ENCODE data around the gene ITGA11. TPM values are rescaled to one million over a fixed set of nuclear protein-coding genes. Genes with fewer than 3 reads are reported as not detected.

Gene ITGA11
- total RNA-seq, 2 experiments from 2014 or later = 0.02 TPM; not detected in 1

GRCh38 chr15:68279779-68280753 lies 151.9 kb downstream of the ITGA11 start:
- Mint-ChIP-seq H3K27ac (peak overlapping the region; percentile 91), H3K4me1 (peaks cover 54% of the 10 kb centered on the region), H3K4me3 (peak overlapping the region; percentile 92), H3K9me3 (ENCODE audit: low read depth) (no peaks in the 10 kb centered on the region), H3K36me3 (peaks cover 16% of the 10 kb centered on the region), H3K27me3 (no peaks in the 10 kb centered on the region)
- no peak for DNase-seq
- ATAC-seq = no peak
- CTCF ChIA-PET = interaction anchor here (1.1 to 4.1 kb wide), 6 partner anchors 9 to 26 kb away, joined by 3 to 25 read pairs (median 5); no protein-coding TSS in a partner anchor

GRCh38 chr15:68278595-68279405 lies 153.2 kb downstream of the ITGA11 start:
- Mint-ChIP-seq H3K36me3 (peaks cover 8% of the 10 kb centered on the region), H3K27me3 (no peaks in the 10 kb centered on the region), H3K4me1 (peaks cover 48% of the 10 kb centered on the region), H3K9me3 (ENCODE audit: low read depth) (no peaks in the 10 kb centered on the region), H3K27ac (peak overlapping the region; percentile 91), H3K4me3 (peak overlapping the region; percentile 92)
- ATAC-seq = no peak
- CTCF ChIA-PET = interaction anchor here (1.9 to 4.1 kb wide), 2 partner anchors 26 to 27 kb away, joined by 6 to 25 read pairs; no protein-coding TSS in a partner anchor
- DNase-seq = no peak

GRCh38 chr15:68278345-68278594 lies 153.7 kb downstream of the ITGA11 start:
- Mint-ChIP-seq H3K27ac (peak overlapping the region; percentile 91), H3K4me1 (peaks cover 46% of the 10 kb centered on the region), H3K27me3 (no peaks in the 10 kb centered on the region), H3K9me3 (ENCODE audit: low read depth) (no peaks in the 10 kb centered on the region), H3K4me3 (peak overlapping the region; percentile 92), H3K36me3 (peaks cover 7% of the 10 kb centered on the region)
- CTCF ChIA-PET = interaction anchor here (1.0 to 4.1 kb wide), 5 partner anchors 12 to 48 kb away, joined by 3 to 25 read pairs (median 3); no protein-coding TSS in a partner anchor
- no peak for ATAC-seq
- DNase-seq = peak; percentile 84

- H3K36me3 Mint-ChIP-seq = peaks cover 7% of the 10 kb centered on the region
- no peaks in the 10 kb centered on the region for H3K27me3 Mint-ChIP-seq
- no peaks in the 10 kb centered on the region for H3K9me3 Mint-ChIP-seq (ENCODE audit: low read depth)
- DNase-seq (peak; percentile 93), ATAC-seq (peak; percentile 85)
- H3K4me1 Mint-ChIP-seq = peaks cover 46% of the 10 kb centered on the region
- H3K27ac Mint-ChIP-seq = peak within 1 kb of the TSS; percentile 95
- H3K4me3 Mint-ChIP-seq = peak within 1 kb of the TSS; percentile 92
- CTCF ChIA-PET = interaction anchor here (1.0 to 4.1 kb wide), 7 partner anchors 13 to 49 kb away, joined by 3 to 25 read pairs (median 4); no protein-coding TSS in a partner anchor
Measured at GRCh38 chr15:68277603-68278344, 154.2 kb downstream of the ITGA11 start, which contains the start of gene FEM1B. FEM1B (plus strand) TSS chr15:68277745; CDS start chr15:68278418, 673 bp downstream.

- H3K9me3 Mint-ChIP-seq (ENCODE audit: low read depth) = no peaks in the 10 kb centered on the region
- H3K27me3 Mint-ChIP-seq = no peaks in the 10 kb centered on the region
- no peak for DNase-seq
- H3K27ac Mint-ChIP-seq = peak overlapping the region; percentile 95
- peak; percentile 16 for ATAC-seq
- CTCF ChIA-PET = interaction anchor here (0.6 to 4.1 kb wide), 10 partner anchors 13 to 49 kb away, joined by 3 to 25 read pairs (median 4); no protein-coding TSS in a partner anchor
- H3K36me3 Mint-ChIP-seq = peaks cover 7% of the 10 kb centered on the region
- H3K4me1 Mint-ChIP-seq = peaks cover 42% of the 10 kb centered on the region
- peak overlapping the region; percentile 92 for H3K4me3 Mint-ChIP-seq
Measured at GRCh38 chr15:68277131-68277602, 154.8 kb downstream of the ITGA11 start.

- Mint-ChIP-seq H3K27me3 (no peaks in the 10 kb centered on the region), H3K27ac (peak overlapping the region; percentile 95), H3K9me3 (ENCODE audit: low read depth) (no peaks in the 10 kb centered on the region), H3K4me1 (peaks cover 37% of the 10 kb centered on the region), H3K36me3 (peaks cover 7% of the 10 kb centered on the region), H3K4me3 (peak overlapping the region; percentile 92)
- no peak for ATAC-seq
- CTCF ChIA-PET = interaction anchor here (0.6 to 4.1 kb wide), 6 partner anchors 12 to 32 kb away, joined by 3 to 25 read pairs (median 4); no protein-coding TSS in a partner anchor
- no peak for DNase-seq
Measured at GRCh38 chr15:68276668-68277067, 155.3 kb downstream of the ITGA11 start.

- ATAC-seq (no peak), DNase-seq (no peak)
- Mint-ChIP-seq H3K27me3 (no peaks in the 10 kb centered on the region), H3K36me3 (peaks cover 4% of the 10 kb centered on the region), H3K27ac (no peak overlapping the region), H3K4me1 (peaks cover 24% of the 10 kb centered on the region), H3K9me3 (ENCODE audit: low read depth) (no peaks in the 10 kb centered on the region), H3K4me3 (no peak overlapping the region)
- CTCF ChIA-PET = interaction anchor here (1.7 kb wide), 1 partner anchor 31 kb away, joined by 5 read pairs; no protein-coding TSS in a partner anchor
Measured at GRCh38 chr15:68275165-68275746, 156.7 kb downstream of the ITGA11 start.

- H3K4me1 Mint-ChIP-seq = peaks cover 15% of the 10 kb centered on the region
- DNase-seq (no peak), ATAC-seq (no peak)
- H3K4me3 Mint-ChIP-seq = no peak overlapping the region
- CTCF ChIA-PET = interaction anchor here (1.7 kb wide), 1 partner anchor 32 kb away, joined by 5 read pairs; no protein-coding TSS in a partner anchor
- no peaks in the 10 kb centered on the region for H3K27me3 Mint-ChIP-seq
- no peaks in the 10 kb centered on the region for H3K9me3 Mint-ChIP-seq (ENCODE audit: low read depth)
- H3K27ac Mint-ChIP-seq = no peak overlapping the region
- H3K36me3 Mint-ChIP-seq = no peaks in the 10 kb centered on the region
Measured at GRCh38 chr15:68274201-68274848, 157.6 kb downstream of the ITGA11 start.

- Mint-ChIP-seq H3K27ac (no peak overlapping the region), H3K27me3 (peaks cover 10% of the 10 kb centered on the region), H3K36me3 (no peaks in the 10 kb centered on the region), H3K4me1 (peaks cover 10% of the 10 kb centered on the region), H3K9me3 (ENCODE audit: low read depth) (no peaks in the 10 kb centered on the region), H3K4me3 (no peak overlapping the region)
- ATAC-seq (no peak), DNase-seq (no peak)
- CTCF ChIA-PET = interaction anchor here (1.2 kb wide), 1 partner anchor 20 kb away, joined by 3 read pairs; no protein-coding TSS in a partner anchor
Measured at GRCh38 chr15:68272721-68273271, 159.2 kb downstream of the ITGA11 start.

- Mint-ChIP-seq H3K9me3 (ENCODE audit: low read depth) (no peaks in the 10 kb centered on the region), H3K4me3 (no peak overlapping the region), H3K36me3 (no peaks in the 10 kb centered on the region), H3K4me1 (peaks cover 8% of the 10 kb centered on the region), H3K27me3 (peaks cover 14% of the 10 kb centered on the region), H3K27ac (no peak overlapping the region)
- DNase-seq (no peak), ATAC-seq (no peak)
- CTCF ChIA-PET = interaction anchor here (1.2 kb wide), 1 partner anchor 19 kb away, joined by 3 read pairs; no protein-coding TSS in a partner anchor
Measured at GRCh38 chr15:68271854-68272471, 160.0 kb downstream of the ITGA11 start.

- peaks cover 35% of the 10 kb centered on the region for H3K27me3 Mint-ChIP-seq
Measured at GRCh38 chr15:68268405-68268804, 163.6 kb downstream of the ITGA11 start.

More at GRCh38 chr15:68268405-68268804, 163.6 kb downstream of the ITGA11 start:
- Mint-ChIP-seq H3K9me3 (ENCODE audit: low read depth) (no peaks in the 10 kb centered on the region), H3K4me1 (no peaks in the 10 kb centered on the region), H3K4me3 (no peak overlapping the region), H3K36me3 (no peaks in the 10 kb centered on the region), H3K27ac (no peak overlapping the region)
- DNase-seq = no peak
- no peak for ATAC-seq
- CTCF ChIA-PET = interaction anchor here (0.6 to 0.9 kb wide), 2 partner anchors 8 to 15 kb away, joined by 3 to 4 read pairs; no protein-coding TSS in a partner anchor
